Right atrium auricular region (tissue), 2 donors: ENCODE results near the gene KANSL1L. TPM values are rescaled to one million over a fixed set of nuclear protein-coding genes. Genes with fewer than 3 reads are reported as not detected.

Source experiments
- DNase-seq: peaks from one replicate; pipeline ENCODE4 v3.0.0-alpha.2; 2019; ENCODE audit warnings: low spot score
- H3K27ac ChIP-seq, 2 donors: fragments of 200-600 bp; sonication (generic); 1 replicate in 1 of 2; 2 replicates in 1 of 2; pipeline ENCODE4 v1.5.1; 2016 to 2019
- H3K27me3 ChIP-seq, 2 donors: fragments of 200-600 bp; sonication (generic); one replicate each; pipeline versions ENCODE4 v1.5.1 to v1.6.0; 2017 to 2019
- H3K36me3 ChIP-seq: fragments of 200-600 bp; sonication (generic); one replicate; pipeline ENCODE4 v1.5.1; 2016
- H3K4me1 ChIP-seq, 2 donors: fragments of 200-600 bp; sonication (generic); one replicate each; pipeline versions ENCODE4 v1.5.1 to v1.6.0; 2017 to 2019
- H3K4me3 ChIP-seq, 2 donors: fragments of 200-600 bp; sonication (generic); 1 replicate in 1 of 2; 2 replicates in 1 of 2; pipeline ENCODE4 v1.5.1; 2017 to 2019; ENCODE audit warnings: mild to moderate bottlenecking in 1 of 2, moderate library complexity in 1 of 2
- H3K9me3 ChIP-seq, 2 donors: fragments of 200-600 bp; sonication (generic); one replicate each; pipeline ENCODE4 v1.5.1; 2019
- CTCF ChIP-seq, 2 donors: fragments of 200-600 bp; sonication (generic); IDR thresholded peaks; one replicate each; pipeline ENCODE4 v1.5.1; 2019; ENCODE audit warnings: antibody characterized with exemption in 2 of 2
- total RNA-seq, 2 donors: library from RNA; depleted of rRNA; stranded (reverse); fragments of >200 nt; gene quantifications; one replicate each; pipeline ENCODE4 v1.1.0, GENCODE V29; 2016

KANSL1L gene
- total RNA-seq, 2 donors from 2014 or later = 16.5 to 19.4 TPM

GRCh38 chr2:209986415-209986814 lies 184.8 kb downstream of the KANSL1L start:
- H3K27ac ChIP-seq = no peak overlapping the region
- no peaks in the 10 kb centered on the region for H3K36me3 ChIP-seq
- no peaks in the 10 kb centered on the region for H3K9me3 ChIP-seq
- H3K27me3 ChIP-seq = no peaks in the 10 kb centered on the region
- H3K4me1 ChIP-seq = no peaks in the 10 kb centered on the region
- DNase-seq = no peak
- no peak overlapping the region for H3K4me3 ChIP-seq
- TF ChIP-seq CTCF (IDR thresholded peaks at IDR 0.05) = no peak

- H3K27me3 ChIP-seq = no peaks in the 10 kb centered on the region
- H3K4me3 ChIP-seq = no peak overlapping the region
- TF ChIP-seq CTCF (IDR thresholded peaks at IDR 0.05) = no peak
- no peak for DNase-seq
- H3K36me3 ChIP-seq = no peaks in the 10 kb centered on the region
- H3K27ac ChIP-seq = no peak overlapping the region
- H3K9me3 ChIP-seq = no peaks in the 10 kb centered on the region
- H3K4me1 ChIP-seq = no peaks in the 10 kb centered on the region
Observed at GRCh38 chr2:209985874-209986273, 185.3 kb downstream of the KANSL1L start.

GRCh38 chr2:209984291-209984690 lies 186.9 kb downstream of the KANSL1L start:
- H3K27ac ChIP-seq = no peak overlapping the region
- H3K4me3 ChIP-seq = no peak overlapping the region
- no peak for DNase-seq
- H3K27me3 ChIP-seq = no peaks in the 10 kb centered on the region
- no peaks in the 10 kb centered on the region for H3K36me3 ChIP-seq
- no peaks in the 10 kb centered on the region for H3K4me1 ChIP-seq
- H3K9me3 ChIP-seq = no peaks in the 10 kb centered on the region
- no peak for TF ChIP-seq CTCF (IDR thresholded peaks at IDR 0.05)

GRCh38 chr2:209977386-209978239 lies 193.6 kb downstream of the KANSL1L start:
- no peaks in the 10 kb centered on the region for H3K9me3 ChIP-seq
- DNase-seq = no peak
- no peak overlapping the region for H3K4me3 ChIP-seq
- peak in 1 of 2 donors; percentile 78 for TF ChIP-seq CTCF (IDR thresholded peaks at IDR 0.05)
- no peaks in the 10 kb centered on the region for H3K4me1 ChIP-seq
- no peak overlapping the region for H3K27ac ChIP-seq
- no peaks in the 10 kb centered on the region for H3K27me3 ChIP-seq
- no peaks in the 10 kb centered on the region for H3K36me3 ChIP-seq

GRCh38 chr2:209976698-209977385 lies 194.4 kb downstream of the KANSL1L start:
- no peak for DNase-seq

More at GRCh38 chr2:209976698-209977385, 194.4 kb downstream of the KANSL1L start:
- no peaks in the 10 kb centered on the region for H3K27me3 ChIP-seq
- no peaks in the 10 kb centered on the region for H3K9me3 ChIP-seq
- no peak overlapping the region for H3K27ac ChIP-seq
- H3K4me1 ChIP-seq = no peaks in the 10 kb centered on the region
- no peak for TF ChIP-seq CTCF (IDR thresholded peaks at IDR 0.05)
- no peaks in the 10 kb centered on the region for H3K36me3 ChIP-seq
- no peak overlapping the region for H3K4me3 ChIP-seq
